AML-193 (cell line): ENCODE measurements around the gene COL8A1.
"Not testable (repeated sequence)": the region's sequence is repeated elsewhere in the genome, so short reads cannot be mapped to it uniquely, and the experiment has no call there.

Experiments
- DNase-seq, 2 experiments: peaks; one replicate each; lab custom pipeline; 2025; lab: John Stamatoyannopoulos, UW

Gene COL8A1

GRCh38 chr3:99638167-99638948 lies at the start of gene COL8A1:
Gene COL8A1, plus strand, starts transcription at chr3:99638594. Its CDS starts 152,089 bp downstream, at chr3:99790683.
- DNase-seq: no peak

DNA sequence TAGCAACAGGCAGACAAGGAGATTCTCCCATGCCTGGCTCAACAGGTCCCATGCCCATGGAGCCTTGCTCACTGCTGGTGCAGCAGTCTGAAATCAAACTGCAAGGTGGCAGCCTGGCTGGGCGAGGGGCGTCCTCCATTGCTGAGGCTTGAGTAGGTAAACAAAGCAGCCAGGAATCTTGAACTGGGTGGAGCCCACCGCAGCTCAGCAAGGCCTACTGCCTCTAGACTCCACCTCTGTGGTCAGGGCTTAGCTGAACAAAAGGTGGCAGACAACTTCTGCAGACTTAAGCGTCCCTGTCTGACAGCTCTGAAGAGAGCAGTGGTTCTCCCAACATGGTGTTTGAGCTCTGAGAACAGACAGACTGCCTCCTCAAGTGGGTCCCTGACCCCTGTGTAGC lies 49.2 kb upstream of the COL8A1 start:
- not testable (repeated sequence) for DNase-seq

DNA sequence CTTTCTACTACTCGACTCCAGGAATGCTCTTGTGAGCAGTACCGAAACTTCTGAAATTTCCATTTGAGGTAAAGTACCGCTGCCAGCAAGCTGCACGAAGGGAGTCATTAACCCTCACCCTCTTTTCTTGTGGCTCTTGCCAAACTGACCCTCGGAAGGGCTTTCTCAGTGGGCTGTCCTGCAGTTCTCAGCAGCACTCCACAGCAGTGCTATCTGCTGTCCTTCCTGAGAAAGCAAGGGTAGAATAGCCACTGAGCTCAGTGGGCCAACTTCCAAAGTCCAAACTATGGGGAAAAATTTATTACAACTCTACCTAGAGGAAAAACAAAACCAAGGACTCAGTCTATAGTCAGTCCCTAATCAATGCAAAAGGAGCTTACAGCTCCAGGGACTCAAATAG lies 38.5 kb upstream of the COL8A1 start:
- no peak for DNase-seq

DNA sequence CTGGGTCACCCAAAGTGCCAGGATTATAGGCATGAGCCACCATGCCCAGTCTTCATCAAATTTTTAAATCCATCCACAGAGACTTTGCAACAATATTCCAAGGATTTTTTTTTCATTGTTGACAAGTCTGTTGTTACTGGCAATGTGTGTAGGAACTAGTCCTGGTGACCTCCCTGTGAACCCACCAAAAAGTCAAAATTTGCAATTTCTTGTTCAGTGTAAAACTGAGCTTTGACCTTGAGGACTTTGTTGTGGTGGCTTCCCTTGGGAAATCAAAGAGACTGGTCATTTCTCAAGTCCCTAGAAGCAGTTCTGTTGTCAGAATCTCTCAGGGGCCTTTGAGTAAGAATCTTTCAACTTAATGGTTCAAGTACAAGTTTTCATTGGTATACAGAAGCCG lies 36.9 kb upstream of the COL8A1 start:
- DNase-seq: no peak

GRCh38 chr3:99602183-99602582 lies 36.2 kb upstream of the COL8A1 start:
- DNase-seq: no peak

DNA sequence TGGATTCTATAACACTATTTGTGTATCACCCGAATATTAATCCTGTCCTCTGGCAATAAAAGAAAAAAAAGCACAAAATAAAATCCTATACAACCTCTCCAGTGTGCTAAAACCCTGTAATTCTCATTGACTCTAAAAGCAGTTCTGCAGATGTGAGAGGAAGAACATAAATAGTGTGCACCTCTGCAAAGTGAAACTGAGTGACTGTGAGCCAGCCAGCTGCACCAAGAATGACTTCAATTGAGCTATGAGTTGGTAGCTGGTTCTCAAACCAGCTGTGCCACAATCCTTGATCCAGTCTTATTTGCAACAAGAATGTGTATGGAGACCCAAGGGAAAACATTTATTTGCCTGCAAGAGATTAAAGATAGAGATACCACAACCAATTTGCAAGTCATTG lies 31.2 kb upstream of the COL8A1 start:
- no peak for DNase-seq

GRCh38 chr3:99614768-99615167 lies 23.6 kb upstream of the COL8A1 start:
- DNase-seq: no peak

- no peak for DNase-seq
These were observed 18.2 kb upstream of the COL8A1 start for GRCh38 chr3:99620077-99620767.

GRCh38 chr3:99620976-99621375 lies 17.4 kb upstream of the COL8A1 start:
- DNase-seq: no peak

- no peak for DNase-seq
These were observed 13.7 kb upstream of the COL8A1 start for GRCh38 chr3:99624496-99625236.

DNA sequence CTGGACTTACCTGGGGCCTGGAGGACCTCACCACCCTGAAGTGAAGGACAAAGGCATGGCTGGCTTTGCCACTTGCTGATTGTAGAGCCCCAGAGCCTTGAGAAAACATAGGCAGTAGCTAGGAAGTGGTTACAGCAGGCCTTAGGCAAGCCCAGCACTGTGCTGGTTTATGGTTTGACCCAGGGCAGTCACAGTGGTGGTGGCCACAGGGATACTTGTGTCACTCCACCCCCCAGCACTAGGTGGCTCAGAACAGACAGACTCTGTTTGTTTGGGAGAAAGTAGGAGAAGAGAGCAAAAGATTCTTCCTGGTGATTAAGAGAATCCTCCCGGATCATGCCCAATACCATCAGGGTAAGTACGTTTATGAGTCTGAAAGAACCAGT lies 13.2 kb upstream of the COL8A1 start:
- DNase-seq: no peak

DNA sequence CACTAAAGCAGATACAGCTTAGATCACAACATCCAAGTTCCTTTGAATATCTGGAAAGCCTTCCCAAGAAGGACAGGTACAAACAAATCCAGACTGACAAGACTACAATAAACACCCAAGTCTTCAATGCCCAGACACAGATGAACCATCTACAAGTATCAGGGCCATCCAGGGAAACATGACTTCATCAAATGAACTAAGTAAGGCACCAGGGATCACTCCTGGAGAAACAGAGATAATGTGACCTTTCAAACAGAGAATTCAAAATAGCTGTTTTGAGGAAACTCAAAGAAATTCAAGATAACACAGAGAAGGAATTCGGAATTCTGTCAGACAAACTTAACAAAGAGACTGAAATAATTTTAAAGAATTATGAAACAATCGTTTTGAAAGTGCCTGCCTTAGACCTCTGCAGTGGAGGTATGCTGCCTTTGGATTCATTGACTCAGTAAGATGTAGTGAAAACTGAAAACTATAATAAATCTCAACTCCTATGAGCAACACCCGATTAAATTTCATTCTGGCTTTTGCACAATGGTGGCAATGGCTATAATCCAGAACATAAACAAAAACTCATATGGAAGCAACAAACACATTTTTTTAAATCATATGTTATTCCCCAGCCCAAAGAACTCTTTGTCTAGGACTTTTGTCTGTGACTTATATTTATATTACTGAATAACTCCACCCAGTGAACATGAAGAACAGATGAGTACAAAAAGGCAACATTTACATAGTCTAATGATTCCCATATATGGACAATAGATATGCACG lies 12.6 kb upstream of the COL8A1 start:
- no peak for DNase-seq

DNA sequence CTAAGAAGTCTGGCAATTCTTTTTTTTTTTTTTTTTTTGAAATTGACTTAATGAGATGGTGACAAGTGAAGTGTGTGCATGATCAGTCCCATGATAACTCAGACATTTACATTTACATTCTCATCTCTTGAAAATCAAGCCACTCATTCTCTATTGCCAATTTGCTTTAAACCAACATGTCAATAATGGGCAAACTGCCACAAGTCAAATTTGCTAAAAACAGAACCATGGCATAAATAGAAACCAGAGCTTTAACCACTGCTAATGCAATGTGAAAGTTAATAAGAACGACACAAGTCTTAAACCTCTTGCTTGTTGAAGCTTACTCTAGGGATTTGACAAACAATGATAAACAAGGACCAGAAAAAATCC lies 12.0 kb upstream of the COL8A1 start:
- DNase-seq: no peak

DNA sequence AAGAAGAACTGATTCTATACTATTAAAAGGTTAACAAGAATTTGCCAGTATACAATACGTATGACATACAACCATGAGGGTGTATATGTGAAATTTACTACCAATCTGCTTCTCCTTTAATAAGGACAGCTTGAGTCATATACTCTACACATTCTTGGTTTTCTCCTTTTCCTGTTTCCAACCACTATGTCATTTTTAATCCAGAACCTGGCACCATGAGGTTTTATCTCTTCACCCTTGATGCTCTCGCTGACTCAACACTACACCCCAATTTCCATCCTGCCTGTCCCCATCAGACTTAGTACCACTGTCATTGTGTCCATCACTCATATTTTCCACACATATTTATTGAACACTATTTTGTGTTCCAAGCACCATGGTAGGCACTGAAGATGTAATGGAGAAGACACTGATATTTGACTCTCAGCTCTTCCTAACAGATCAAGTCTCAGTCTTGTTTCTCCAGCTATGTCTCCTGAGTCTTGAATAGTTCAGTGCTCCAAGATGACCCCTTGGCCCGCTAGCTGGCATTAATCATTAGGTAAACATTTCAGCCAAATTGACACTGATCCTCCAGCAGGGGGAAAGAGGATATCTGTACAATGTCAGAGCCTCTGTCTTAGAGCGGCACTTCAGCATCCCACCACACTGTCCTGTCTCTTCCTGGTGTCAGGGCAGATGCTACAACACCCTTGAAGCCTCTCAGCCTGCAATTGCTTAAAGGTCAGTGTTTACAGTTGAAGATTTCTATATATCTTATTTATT lies 11.2 kb upstream of the COL8A1 start:
- no peak for DNase-seq

GRCh38 chr3:99630815-99631214 lies 7.6 kb upstream of the COL8A1 start:
- no peak for DNase-seq

DNA sequence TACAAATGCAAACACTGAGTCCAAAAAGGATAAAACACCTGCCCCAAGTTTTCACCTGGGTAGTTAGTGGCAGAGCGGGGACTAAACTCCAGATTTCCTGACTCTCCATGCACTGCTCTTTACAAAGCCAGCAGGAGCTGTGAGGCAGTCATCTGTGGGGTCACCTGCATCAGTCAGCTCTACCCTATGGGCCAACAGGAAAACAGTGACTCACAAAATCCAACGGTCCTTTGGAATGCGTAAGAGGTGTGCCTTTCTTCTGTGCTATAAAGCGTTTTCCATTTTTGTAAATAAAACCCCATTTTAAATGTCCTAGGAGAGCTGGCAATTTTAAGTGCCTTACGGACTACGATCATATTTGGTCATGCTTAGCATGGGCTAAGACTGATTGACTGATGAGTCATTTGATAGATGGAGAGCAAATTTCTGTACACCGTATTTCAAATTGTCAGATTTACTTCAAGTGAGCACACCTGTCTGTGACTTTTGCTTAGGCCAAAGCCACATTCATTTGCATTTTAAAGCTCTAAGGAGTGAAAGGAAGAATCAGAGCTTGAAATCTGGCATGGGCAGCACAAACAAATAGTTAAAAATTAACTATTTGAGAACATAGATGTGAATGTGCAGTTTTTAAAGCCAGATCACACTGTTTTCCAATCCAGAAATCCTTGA lies 4.4 kb upstream of the COL8A1 start:
- no peak for DNase-seq

DNA sequence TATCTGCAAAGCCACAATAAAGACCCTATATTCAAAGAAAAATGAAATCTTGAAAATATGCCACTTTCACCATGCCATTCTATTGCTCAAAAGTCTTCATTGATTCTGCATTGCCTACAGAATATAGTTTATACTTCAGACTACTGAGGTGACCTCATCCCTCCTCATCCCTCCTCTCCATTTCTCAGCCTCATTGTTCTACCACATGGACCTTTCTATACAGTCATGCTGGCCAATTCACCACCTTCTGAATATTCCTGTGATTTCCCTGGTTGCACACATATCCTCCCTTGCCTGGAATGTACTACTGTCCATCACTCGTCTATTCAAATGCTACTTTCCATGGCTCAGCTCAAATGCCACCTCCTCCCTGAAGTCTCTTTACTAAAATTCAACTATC lies 3.5 kb upstream of the COL8A1 start:
- no peak for DNase-seq

GRCh38 chr3:99635348-99635747 lies 3.0 kb upstream of the COL8A1 start:
- DNase-seq: no peak

GRCh38 chr3:99637016-99637367 lies 1.4 kb upstream of the COL8A1 start:
- no peak for DNase-seq

GRCh38 chr3:99637368-99638111 lies 854 bp upstream of the COL8A1 start:
- no peak for DNase-seq
